ENCODE results near the gene CCDC146. TPM values are rescaled to one million over a fixed set of nuclear protein-coding genes. Genes with fewer than 3 reads are reported as not detected.

Gene CCDC146
- total RNA-seq, 4 donors from 2014 or later, result 12.8 to 34.0 (median 29.3) TPM

DNA sequence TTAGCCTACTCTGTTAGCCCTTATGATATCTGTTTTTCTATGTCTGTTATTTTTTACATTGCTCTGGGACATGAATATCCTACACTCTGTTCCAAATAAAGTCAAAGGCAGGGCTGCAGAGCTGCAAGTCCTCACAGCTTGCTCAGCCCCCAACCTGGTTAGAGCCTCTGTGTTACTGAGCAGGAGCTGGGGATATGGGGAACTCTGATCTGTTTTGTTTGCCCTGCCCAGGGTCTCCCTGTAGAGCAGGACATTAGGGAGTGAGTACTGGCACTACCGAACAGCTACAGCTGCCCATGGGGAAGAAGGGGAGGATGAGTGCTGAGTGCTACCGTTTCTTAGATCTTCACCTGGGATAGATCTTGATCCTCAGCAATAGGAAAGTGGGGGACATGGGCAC is 110.1 kb downstream of the CCDC146 start:
- DNase-seq, result no peak
- Histone ChIP-seq H3K27me3 (no peaks in the 10 kb centered on the region), H3K9me3 (no peaks in the 10 kb centered on the region), H3K36me3 (no peaks in the 10 kb centered on the region), H3K27ac (no peak overlapping the region), H3K4me1 (no peaks in the 10 kb centered on the region), H3K4me3 (no peak overlapping the region)
- no peak for TF ChIP-seq POLR2A (IDR thresholded peaks at IDR 0.05)
- TF ChIP-seq, protein P1, sequence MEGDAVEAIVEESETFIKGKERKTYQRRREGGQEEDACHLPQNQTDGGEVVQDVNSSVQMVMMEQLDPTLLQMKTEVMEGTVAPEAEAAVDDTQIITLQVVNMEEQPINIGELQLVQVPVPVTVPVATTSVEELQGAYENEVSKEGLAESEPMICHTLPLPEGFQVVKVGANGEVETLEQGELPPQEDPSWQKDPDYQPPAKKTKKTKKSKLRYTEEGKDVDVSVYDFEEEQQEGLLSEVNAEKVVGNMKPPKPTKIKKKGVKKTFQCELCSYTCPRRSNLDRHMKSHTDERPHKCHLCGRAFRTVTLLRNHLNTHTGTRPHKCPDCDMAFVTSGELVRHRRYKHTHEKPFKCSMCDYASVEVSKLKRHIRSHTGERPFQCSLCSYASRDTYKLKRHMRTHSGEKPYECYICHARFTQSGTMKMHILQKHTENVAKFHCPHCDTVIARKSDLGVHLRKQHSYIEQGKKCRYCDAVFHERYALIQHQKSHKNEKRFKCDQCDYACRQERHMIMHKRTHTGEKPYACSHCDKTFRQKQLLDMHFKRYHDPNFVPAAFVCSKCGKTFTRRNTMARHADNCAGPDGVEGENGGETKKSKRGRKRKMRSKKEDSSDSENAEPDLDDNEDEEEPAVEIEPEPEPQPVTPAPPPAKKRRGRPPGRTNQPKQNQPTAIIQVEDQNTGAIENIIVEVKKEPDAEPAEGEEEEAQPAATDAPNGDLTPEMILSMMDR (IDR thresholded peaks at IDR 0.05), result no peak
- intact Hi-C loops (cut with DNase I; ENCODE audit: low total_unique reads), result no loop called here

DNA sequence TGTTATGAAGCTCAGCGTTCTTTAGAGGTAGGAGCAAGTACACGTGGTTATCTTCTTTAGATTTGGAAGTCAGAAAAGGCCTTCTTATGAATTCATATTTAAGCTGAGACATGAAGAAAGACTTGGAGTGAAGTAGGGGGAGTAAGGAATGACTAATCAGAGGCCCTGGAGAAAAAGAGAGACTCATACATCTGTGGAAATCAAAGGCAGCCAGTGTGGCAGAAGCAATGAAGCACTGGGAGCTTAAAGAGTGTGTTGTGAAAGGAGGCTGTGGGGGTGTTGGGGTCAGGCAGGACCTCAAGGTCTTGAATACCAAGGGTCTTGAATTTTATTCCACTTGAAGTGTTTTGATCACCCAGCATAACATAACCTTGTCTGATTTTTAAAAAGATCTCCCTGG is 112.9 kb downstream of the CCDC146 start:
- no peak for DNase-seq
- no peaks in the 10 kb centered on the region for H3K4me1 ChIP-seq
- H3K27me3 ChIP-seq, result no peaks in the 10 kb centered on the region
- no peaks in the 10 kb centered on the region for H3K36me3 ChIP-seq
- no peaks in the 10 kb centered on the region for H3K9me3 ChIP-seq
- no peak overlapping the region for H3K27ac ChIP-seq
- no peak overlapping the region for H3K4me3 ChIP-seq
- TF ChIP-seq, protein P1 (IDR thresholded peaks at IDR 0.05), result no peak
- TF ChIP-seq POLR2A (IDR thresholded peaks at IDR 0.05), result no peak
- intact Hi-C loops (cut with DNase I; ENCODE audit: low total_unique reads), result no loop called here

DNA sequence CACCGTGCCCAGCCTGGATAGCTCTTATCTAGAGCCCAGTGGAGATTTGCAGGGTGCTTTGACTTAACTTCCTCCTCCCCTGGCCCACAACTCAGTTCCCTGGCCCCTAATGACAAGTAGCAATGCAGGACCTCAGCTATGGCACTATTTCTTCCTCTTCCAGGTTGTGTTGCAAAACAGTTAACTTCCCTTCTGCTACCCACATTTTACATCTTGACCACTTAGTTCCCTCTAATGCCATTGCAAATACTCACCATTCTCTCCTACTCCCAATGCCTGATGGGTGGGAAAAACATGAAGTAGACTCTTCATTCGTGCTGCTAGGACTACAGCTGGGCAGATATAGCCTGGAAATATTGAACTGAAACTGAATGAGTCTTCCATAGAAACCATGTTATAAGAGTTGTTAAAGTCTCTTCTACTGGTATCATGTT is 116.3 kb downstream of the CCDC146 start:
- H3K4me3 ChIP-seq, result no peak overlapping the region
- no peaks in the 10 kb centered on the region for H3K27me3 ChIP-seq
- H3K27ac ChIP-seq, result no peak overlapping the region
- TF ChIP-seq, protein P1 (IDR thresholded peaks at IDR 0.05), result no peak
- TF ChIP-seq POLR2A (IDR thresholded peaks at IDR 0.05), result no peak
- H3K4me1 ChIP-seq, result no peaks in the 10 kb centered on the region
- intact Hi-C loops (cut with DNase I; ENCODE audit: low total_unique reads), result no loop called here
- no peaks in the 10 kb centered on the region for H3K36me3 ChIP-seq
- DNase-seq, result no peak
- no peaks in the 10 kb centered on the region for H3K9me3 ChIP-seq

DNA sequence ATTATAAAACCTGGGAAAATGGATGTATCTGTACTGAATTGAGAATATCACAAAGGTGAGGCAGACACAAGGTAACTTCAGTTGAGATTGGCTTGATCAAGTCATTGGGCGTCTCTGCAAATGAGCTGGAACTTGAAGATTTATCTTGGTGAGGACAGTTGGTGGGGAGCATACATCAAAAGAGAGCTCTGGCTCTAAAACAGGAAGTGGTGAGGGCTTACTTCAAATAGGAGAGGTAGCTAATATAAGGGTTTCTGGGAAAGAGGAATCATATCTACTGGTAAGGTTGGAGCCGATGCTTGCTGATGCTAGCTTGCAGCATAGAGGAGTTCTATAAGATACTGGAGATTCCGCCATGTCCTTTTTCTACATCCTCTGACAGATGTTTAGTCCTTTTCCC is 117.1 kb downstream of the CCDC146 start:
- no peak for TF ChIP-seq POLR2A (IDR thresholded peaks at IDR 0.05)
- TF ChIP-seq, protein P1 (IDR thresholded peaks at IDR 0.05), result no peak
- Histone ChIP-seq H3K4me1 (no peaks in the 10 kb centered on the region), H3K27ac (no peak overlapping the region), H3K9me3 (no peaks in the 10 kb centered on the region), H3K27me3 (no peaks in the 10 kb centered on the region), H3K4me3 (no peak overlapping the region), H3K36me3 (no peaks in the 10 kb centered on the region)
- DNase-seq, result no peak
- intact Hi-C loops (cut with DNase I; ENCODE audit: low total_unique reads), result no loop called here

DNA sequence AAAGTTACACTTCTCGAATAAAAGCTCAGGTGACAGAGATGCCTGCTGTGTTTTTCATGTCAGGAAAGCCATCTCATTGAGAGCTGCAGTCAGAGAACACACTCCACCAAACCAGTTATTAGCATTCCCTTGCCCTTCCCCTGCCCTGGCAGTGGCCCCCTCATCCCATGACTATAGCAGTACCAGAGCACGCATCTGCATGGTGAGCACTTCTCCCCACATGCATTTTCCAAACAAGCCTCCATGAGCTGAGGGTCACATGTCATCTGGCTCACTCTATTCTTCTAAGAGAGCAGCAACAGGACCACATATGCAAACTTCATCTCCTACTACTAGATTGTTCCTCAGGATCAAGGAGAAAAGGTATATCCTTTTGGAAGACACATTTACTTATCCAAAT is 119.7 kb downstream of the CCDC146 start:
- H3K4me3 ChIP-seq, result no peak overlapping the region
- no peaks in the 10 kb centered on the region for H3K4me1 ChIP-seq
- DNase-seq, result no peak
- H3K27ac ChIP-seq, result peak overlapping the region in 1 of 2 donors; percentile 68
- intact Hi-C loops (cut with DNase I; ENCODE audit: low total_unique reads), result no loop called here
- no peak for TF ChIP-seq POLR2A (IDR thresholded peaks at IDR 0.05)
- TF ChIP-seq, protein P1 (IDR thresholded peaks at IDR 0.05), result no peak
- no peaks in the 10 kb centered on the region for H3K9me3 ChIP-seq
- H3K27me3 ChIP-seq, result no peaks in the 10 kb centered on the region
- H3K36me3 ChIP-seq, result no peaks in the 10 kb centered on the region
